HCT116 (cell line): ENCODE results near the gene AADACL2.

Source experiments
- ATF3 ChIP-seq: IDR thresholded peaks from 2 replicates; pipeline ENCODE4 v1.6.1; 2012
- CEBPB ChIP-seq: IDR thresholded peaks from 2 replicates; pipeline ENCODE4 v1.6.1; 2012; ENCODE audit warnings: low read depth
- CTCF ChIP-seq, 3 experiments: fragments of 200-600 bp in 1 of 3; sonication (generic) in 1 of 3; IDR thresholded peaks in 2 of 3; conservative IDR thresholded peaks in 1 of 3; 2 replicates each; pipeline ENCODE4 v1.5.1; 2012 to 2017; ENCODE audit warnings: low read depth in 2 of 3, low read length in 2 of 3, antibody characterized with exemption in 1 of 3, borderline replicate concordance in 1 of 3, control low read depth in 1 of 3, mild to moderate bottlenecking in 1 of 3, mixed read lengths in 1 of 3, mixed run types in 1 of 3, moderate library complexity in 1 of 3; ENCODE audit not compliant: insufficient read depth in 1 of 3
- EZH2phosphoT487 ChIP-seq: fragments of 200-600 bp; IDR thresholded peaks from 2 replicates; pipeline ENCODE4 v1.6.1; 2018; ENCODE audit warnings: antibody characterized with exemption, borderline replicate concordance
- POLR2A ChIP-seq: IDR thresholded peaks from 2 replicates; pipeline ENCODE4 v1.7.0; 2011; ENCODE audit warnings: borderline replicate concordance; ENCODE audit not compliant: insufficient read depth, insufficient read length; ENCODE audit errors: extremely low read depth
- POLR2AphosphoS5 ChIP-seq: IDR thresholded peaks from 2 replicates; pipeline ENCODE4 v1.6.1; 2011; ENCODE audit warnings: mild to moderate bottlenecking, low read depth, low read length, moderate library complexity
- RAD21 ChIP-seq: IDR thresholded peaks from 2 replicates; pipeline ENCODE4 v1.6.1; 2012; ENCODE audit warnings: low read depth, mild to moderate bottlenecking
- TCF7L2 ChIP-seq: IDR thresholded peaks from 2 replicates; pipeline ENCODE4 v1.7.0; 2011; ENCODE audit warnings: borderline replicate concordance, inconsistent platforms; ENCODE audit not compliant: insufficient read depth, insufficient read length; ENCODE audit errors: extremely low read depth
- YY1 ChIP-seq: IDR thresholded peaks from 2 replicates; pipeline ENCODE4 v1.6.1; 2011; ENCODE audit warnings: low read length, low read depth, moderate library complexity, mild to moderate bottlenecking; ENCODE audit not compliant: insufficient replicate concordance; ENCODE audit errors: extremely low read depth

- TF ChIP-seq POLR2AphosphoS5 (no peak), CEBPB (no peak), CTCF (IDR thresholded peaks at IDR 0.05 in 2 of 3, conservative IDR thresholded peaks at IDR 0.05 in 1 of 3; ENCODE audit: borderline replicate concordance in 1 of 3, insufficient read depth in 1 of 3, low read depth in 2 of 3, low read length in 2 of 3) (no peak), POLR2A (no peak), EZH2phosphoT487 (no peak), RAD21 (no peak), TCF7L2 (no peak), ATF3 (no peak), YY1 (no peak)
Observed at GRCh38 chr3:151793636-151794035, 59.9 kb downstream of the AADACL2 start.
